SK-N-SH (cell line): ENCODE data around the gene NAT9.

Experiments used
- TF ChIP-seq, protein P1 (sequence below): IDR thresholded peaks from 2 replicates; pipeline ENCODE4 v1.4.0; 2012; ENCODE audit warnings: low read depth
- TF ChIP-seq, protein P2 (sequence below): fragments of 200-600 bp; sonication (generic); IDR thresholded peaks from 2 replicates; pipeline ENCODE4 v1.6.1; 2017; ENCODE audit warnings: antibody characterized with exemption, mild to moderate bottlenecking, moderate library complexity

DNA sequence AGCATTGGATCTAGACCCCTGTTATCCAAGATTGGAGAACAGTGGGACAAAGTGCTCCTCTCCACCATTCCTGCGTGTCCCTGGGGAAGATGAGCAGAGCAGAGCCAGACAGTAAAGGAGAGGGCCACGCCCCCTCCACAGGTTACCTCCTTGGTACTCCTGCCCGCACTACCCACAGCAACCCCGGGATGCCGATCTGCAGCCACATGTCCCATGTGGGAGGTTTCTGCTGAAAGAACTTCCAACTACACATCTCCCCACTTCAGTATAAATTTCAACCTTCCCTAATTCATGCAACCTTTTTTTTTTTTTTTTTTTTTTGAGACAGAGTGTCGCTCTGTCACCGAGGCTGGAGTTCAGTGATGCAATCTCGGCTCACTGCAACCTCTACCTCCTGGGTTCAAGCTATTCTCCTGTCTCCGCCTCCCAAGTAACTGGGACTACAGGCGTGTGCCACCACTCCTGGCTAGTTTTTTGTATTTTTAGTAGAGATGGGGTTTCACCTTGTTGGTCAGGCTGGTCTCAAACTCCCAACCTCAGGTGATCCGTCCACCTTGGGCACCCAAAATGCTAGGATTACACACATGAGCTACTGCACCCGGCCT, 36.8 kb downstream of the NAT9 start:
- TF ChIP-seq, protein P1, sequence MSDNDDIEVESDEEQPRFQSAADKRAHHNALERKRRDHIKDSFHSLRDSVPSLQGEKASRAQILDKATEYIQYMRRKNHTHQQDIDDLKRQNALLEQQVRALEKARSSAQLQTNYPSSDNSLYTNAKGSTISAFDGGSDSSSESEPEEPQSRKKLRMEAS, result no peak
- TF ChIP-seq, protein P2, sequence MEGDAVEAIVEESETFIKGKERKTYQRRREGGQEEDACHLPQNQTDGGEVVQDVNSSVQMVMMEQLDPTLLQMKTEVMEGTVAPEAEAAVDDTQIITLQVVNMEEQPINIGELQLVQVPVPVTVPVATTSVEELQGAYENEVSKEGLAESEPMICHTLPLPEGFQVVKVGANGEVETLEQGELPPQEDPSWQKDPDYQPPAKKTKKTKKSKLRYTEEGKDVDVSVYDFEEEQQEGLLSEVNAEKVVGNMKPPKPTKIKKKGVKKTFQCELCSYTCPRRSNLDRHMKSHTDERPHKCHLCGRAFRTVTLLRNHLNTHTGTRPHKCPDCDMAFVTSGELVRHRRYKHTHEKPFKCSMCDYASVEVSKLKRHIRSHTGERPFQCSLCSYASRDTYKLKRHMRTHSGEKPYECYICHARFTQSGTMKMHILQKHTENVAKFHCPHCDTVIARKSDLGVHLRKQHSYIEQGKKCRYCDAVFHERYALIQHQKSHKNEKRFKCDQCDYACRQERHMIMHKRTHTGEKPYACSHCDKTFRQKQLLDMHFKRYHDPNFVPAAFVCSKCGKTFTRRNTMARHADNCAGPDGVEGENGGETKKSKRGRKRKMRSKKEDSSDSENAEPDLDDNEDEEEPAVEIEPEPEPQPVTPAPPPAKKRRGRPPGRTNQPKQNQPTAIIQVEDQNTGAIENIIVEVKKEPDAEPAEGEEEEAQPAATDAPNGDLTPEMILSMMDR, result no peak
